ENCODE data around the gene EEF1AKMT4.

EEF1AKMT4 gene

DNA sequence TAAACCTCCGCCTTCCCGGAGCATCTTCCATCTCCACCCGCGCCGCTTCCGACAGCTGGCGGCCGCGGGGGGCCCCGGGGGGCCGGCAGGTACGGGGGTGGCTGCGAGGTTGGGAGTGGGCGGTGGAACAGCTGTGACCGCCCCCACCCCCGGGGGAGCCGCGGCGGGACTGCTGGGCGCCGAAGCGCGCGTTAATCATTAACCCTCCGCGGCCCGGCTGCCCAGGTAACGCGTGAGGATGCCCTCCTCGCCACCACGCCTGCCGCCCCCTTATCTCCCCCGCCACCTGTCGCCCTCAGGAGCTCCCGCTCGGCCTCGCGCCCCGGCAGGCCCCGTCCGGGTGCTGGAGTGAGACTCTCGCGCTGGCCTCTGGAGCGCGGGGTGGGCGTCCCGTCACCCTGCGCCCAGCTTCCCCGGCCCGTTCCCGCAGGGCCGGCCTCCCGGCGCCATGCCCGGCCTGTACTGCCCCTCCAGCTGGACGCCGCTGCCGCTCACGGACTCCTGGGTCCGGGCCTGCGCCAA lies 19.3 kb upstream of the EEF1AKMT4 start:
- TF ChIP-seq, protein P1, sequence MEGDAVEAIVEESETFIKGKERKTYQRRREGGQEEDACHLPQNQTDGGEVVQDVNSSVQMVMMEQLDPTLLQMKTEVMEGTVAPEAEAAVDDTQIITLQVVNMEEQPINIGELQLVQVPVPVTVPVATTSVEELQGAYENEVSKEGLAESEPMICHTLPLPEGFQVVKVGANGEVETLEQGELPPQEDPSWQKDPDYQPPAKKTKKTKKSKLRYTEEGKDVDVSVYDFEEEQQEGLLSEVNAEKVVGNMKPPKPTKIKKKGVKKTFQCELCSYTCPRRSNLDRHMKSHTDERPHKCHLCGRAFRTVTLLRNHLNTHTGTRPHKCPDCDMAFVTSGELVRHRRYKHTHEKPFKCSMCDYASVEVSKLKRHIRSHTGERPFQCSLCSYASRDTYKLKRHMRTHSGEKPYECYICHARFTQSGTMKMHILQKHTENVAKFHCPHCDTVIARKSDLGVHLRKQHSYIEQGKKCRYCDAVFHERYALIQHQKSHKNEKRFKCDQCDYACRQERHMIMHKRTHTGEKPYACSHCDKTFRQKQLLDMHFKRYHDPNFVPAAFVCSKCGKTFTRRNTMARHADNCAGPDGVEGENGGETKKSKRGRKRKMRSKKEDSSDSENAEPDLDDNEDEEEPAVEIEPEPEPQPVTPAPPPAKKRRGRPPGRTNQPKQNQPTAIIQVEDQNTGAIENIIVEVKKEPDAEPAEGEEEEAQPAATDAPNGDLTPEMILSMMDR (IDR thresholded peaks at IDR 0.05; ENCODE audit: insufficient read depth, low read depth, low read length, missing control alignments) = no peak
- H3K4me3 ChIP-seq (ENCODE audit: low read length) = no peak overlapping the region
- DNase-seq (ENCODE audit: low read depth) = no peak

GRCh38 chr3:184230603-184231528 lies 18.6 kb upstream of the EEF1AKMT4 start:
- H3K4me3 ChIP-seq (ENCODE audit: low read length) = no peak overlapping the region
- TF ChIP-seq, protein P1 (IDR thresholded peaks at IDR 0.05; ENCODE audit: insufficient read depth, low read depth, low read length, missing control alignments) = no peak
- DNase-seq (ENCODE audit: low read depth) = peak; percentile 57

GRCh38 chr3:184231671-184232070 lies 17.8 kb upstream of the EEF1AKMT4 start:
- no peak for DNase-seq (ENCODE audit: low read depth)
- TF ChIP-seq, protein P1 (IDR thresholded peaks at IDR 0.05; ENCODE audit: insufficient read depth, low read depth, low read length, missing control alignments) = no peak
- H3K4me3 ChIP-seq (ENCODE audit: low read length) = no peak overlapping the region

DNA sequence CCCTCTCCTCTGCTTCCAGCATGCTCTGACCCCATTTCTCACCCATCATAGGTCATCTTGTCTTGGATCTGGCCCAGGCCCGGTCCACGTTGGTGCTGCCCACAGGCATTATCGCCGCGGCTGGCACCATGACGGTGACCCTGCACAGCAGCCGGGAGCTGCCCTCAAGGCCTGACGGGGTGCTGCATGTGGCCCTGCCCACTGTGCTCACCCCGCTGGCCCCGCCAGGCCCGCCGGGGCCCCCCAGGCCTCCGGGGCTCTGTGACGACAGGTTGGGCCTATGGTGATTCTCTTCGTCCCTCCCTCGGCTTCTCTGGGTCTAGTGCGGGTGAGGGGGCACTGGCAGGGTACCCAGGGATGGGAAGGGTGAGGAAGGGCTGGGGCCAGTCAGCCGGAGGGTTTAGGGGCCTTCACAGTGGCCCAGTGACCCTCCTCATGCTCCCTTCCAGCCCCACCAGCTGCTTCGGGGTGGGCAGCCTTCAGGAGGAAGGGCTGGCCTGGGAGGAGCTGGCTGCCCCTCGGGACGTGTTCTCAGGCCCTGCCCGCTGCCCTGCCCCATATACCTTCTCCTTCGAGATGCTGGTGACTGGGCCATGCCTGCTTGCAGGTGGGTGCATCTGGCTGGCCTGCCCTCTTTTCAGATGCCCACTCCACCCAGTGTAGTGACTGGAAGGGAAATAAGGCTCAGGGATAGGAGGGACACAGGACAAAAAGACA lies 16.2 kb upstream of the EEF1AKMT4 start:
- H3K4me3 ChIP-seq (ENCODE audit: low read length) = no peak overlapping the region
- TF ChIP-seq, protein P1 (IDR thresholded peaks at IDR 0.05; ENCODE audit: insufficient read depth, low read depth, low read length, missing control alignments) = no peak
- no peak for DNase-seq (ENCODE audit: low read depth)

DNA sequence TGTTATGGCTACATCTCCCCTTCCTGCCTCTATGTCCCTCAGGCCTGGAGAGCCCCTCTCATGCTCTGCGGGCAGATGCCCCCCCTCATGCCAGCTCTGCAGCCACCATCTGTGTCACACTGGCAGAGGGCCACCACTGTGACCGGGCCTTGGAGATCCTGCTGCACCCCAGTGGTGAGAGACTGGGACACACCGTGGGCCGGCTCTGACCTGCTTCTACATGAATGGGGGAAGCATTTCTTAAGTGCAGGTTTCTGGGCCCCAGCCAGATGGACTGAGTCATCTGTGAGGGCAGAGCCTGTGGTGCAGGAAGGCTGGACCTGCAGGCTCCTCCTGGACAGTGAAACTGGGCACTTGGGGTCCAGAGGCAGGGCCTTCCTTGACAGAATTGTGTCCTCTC lies 15.2 kb upstream of the EEF1AKMT4 start:
- peak; percentile 92 for DNase-seq (ENCODE audit: low read depth)
- no peak overlapping the region for H3K4me3 ChIP-seq (ENCODE audit: low read length)
- TF ChIP-seq, protein P1 (IDR thresholded peaks at IDR 0.05; ENCODE audit: insufficient read depth, low read depth, low read length, missing control alignments) = peak; percentile 24

DNA sequence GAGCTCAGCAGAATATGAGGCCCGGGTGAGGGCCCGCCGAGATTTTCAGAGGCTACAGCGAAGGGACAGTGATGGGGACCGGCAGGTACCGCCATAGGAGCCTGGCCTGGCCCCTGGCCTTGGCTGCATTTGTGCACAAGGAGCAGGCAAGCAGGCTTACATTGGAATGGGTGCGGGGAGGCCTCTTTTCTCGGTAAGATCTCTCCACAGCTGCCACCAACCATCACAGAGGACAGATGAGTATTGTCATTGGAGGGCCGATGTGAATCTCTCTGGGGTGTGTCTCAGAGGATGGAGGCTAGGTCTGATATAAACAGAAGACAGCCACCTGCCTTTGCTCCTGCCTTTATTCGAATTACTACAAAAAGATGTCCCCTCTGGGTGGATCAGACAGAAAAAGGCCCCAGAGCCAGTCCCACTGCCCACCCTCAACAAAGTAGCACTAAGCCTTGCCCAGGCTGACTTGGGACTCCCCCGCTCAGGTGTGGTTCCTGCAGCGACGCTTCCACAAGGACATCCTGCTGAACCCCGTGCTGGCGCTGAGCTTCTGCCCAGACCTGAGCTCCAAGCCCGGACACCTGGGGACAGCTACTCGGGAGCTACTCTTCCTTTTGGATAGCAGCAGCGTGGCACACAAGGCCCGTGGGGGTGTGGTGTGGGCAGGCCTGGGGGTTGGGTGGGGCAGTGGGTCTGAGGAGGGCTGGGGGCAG lies 14.6 kb upstream of the EEF1AKMT4 start:
- H3K4me3 ChIP-seq (ENCODE audit: low read length) = no peak overlapping the region
- DNase-seq (ENCODE audit: low read depth) = no peak
- TF ChIP-seq, protein P1 (IDR thresholded peaks at IDR 0.05; ENCODE audit: insufficient read depth, low read depth, low read length, missing control alignments) = no peak

All from epithelial cell of esophagus (primary cell).